GM23338 (cell line): ENCODE measurements around the gene UBE2D3. TPM values are rescaled to one million over a fixed set of nuclear protein-coding genes. Genes with fewer than 3 reads are reported as not detected.

Experiments used
- ATAC-seq: fragments of 200-7000 bp; cut with Tn5 transposase; 3 replicates; pipeline ENCODE4 v1.9.1; 2020
- DNase-seq: peaks from one replicate; pipeline ENCODE4 v3.0.0-alpha.2; 2015; ENCODE audit warnings: low spot score
- H2AFZ ChIP-seq: fragments of 200-600 bp; sonication (generic); 2 replicates; pipeline ENCODE4 v1.8.0; 2016; ENCODE audit warnings: antibody characterized with exemption, mild to moderate bottlenecking, moderate library complexity
- H3F3A ChIP-seq: fragments of 200-600 bp; sonication (generic); replicated peaks from 2 replicates; pipeline ENCODE4 v1.8.0; 2017; ENCODE audit warnings: antibody characterized with exemption, mixed run types, low read depth
- H3K27ac ChIP-seq: fragments of 200-600 bp; sonication (generic); 2 replicates; pipeline ENCODE4 v1.6.1; 2016; ENCODE audit warnings: low read depth
- H3K27me3 ChIP-seq: fragments of 200-600 bp; sonication (generic); 2 replicates; pipeline ENCODE4 v1.8.0; 2016; ENCODE audit warnings: mild to moderate bottlenecking, mixed run types, moderate library complexity; ENCODE audit not compliant: insufficient read depth
- H3K36me3 ChIP-seq: fragments of 200-600 bp; sonication (generic); 2 replicates; pipeline ENCODE4 v1.8.0; 2016; ENCODE audit warnings: mild to moderate bottlenecking; ENCODE audit not compliant: insufficient read depth
- H3K4me1 ChIP-seq: fragments of 200-600 bp; sonication (generic); 2 replicates; pipeline ENCODE4 v1.8.0; 2016; ENCODE audit warnings: mild to moderate bottlenecking, moderate library complexity; ENCODE audit not compliant: insufficient read depth
- H3K4me2 ChIP-seq: fragments of 200-600 bp; sonication (generic); 2 replicates; pipeline ENCODE4 v1.7.1; 2017; ENCODE audit warnings: mixed run types
- H3K4me3 ChIP-seq: fragments of 200-600 bp; sonication (generic); 2 replicates; pipeline ENCODE4 v1.6.1; 2016; ENCODE audit warnings: mixed run types
- H3K79me2 ChIP-seq: fragments of 200-600 bp; sonication (generic); replicated peaks from 2 replicates; pipeline ENCODE4 v1.8.0; 2017; ENCODE audit warnings: mild to moderate bottlenecking; ENCODE audit not compliant: insufficient read depth
- H3K9me2 ChIP-seq: fragments of 200-600 bp; sonication (generic); 2 replicates; pipeline ENCODE4 v1.8.0; 2017; ENCODE audit not compliant: insufficient read depth
- H4K20me1 ChIP-seq: fragments of 200-600 bp; sonication (generic); replicated peaks from 2 replicates; pipeline ENCODE4 v1.8.0; 2017; ENCODE audit warnings: mild to moderate bottlenecking; ENCODE audit not compliant: insufficient read depth
- H3K27ac Mint-ChIP-seq: 2 replicates; pipeline ENCODE4 v1.8.0; 2020; ENCODE audit warnings: inconsistent platforms, mild to moderate bottlenecking, moderate library complexity, mixed read lengths
- H3K27me3 Mint-ChIP-seq: 3 replicates; pipeline ENCODE4 v1.8.0; 2022; ENCODE audit warnings: low read depth, mild to moderate bottlenecking, moderate library complexity, mixed read lengths, inconsistent platforms; ENCODE audit not compliant: insufficient read depth, poor library complexity
- H3K36me3 Mint-ChIP-seq: 3 replicates; pipeline ENCODE4 v1.8.0; 2021; ENCODE audit warnings: low read depth, mild to moderate bottlenecking, inconsistent platforms, moderate library complexity, mixed read lengths
- H3K4me1 Mint-ChIP-seq: 3 replicates; pipeline ENCODE4 v1.8.0; 2020; ENCODE audit warnings: mild to moderate bottlenecking, inconsistent platforms, mixed read lengths
- H3K4me3 Mint-ChIP-seq: 3 replicates; pipeline ENCODE4 v1.8.0; 2021; ENCODE audit warnings: moderate library complexity, mild to moderate bottlenecking, inconsistent platforms, mixed read lengths
- H3K9me3 Mint-ChIP-seq: 3 replicates; pipeline ENCODE4 v1.8.0; 2020; ENCODE audit warnings: moderate library complexity, mild to moderate bottlenecking, inconsistent platforms, mixed read lengths
- CREB1 ChIP-seq: fragments of 250-450 bp; sonication (Bioruptor Pico); IDR thresholded peaks from 2 replicates; pipeline ENCODE4 v1.5.0; 2020; ENCODE audit warnings: low read depth, mild to moderate bottlenecking, moderate library complexity
- NANOG ChIP-seq: IDR thresholded peaks from 2 replicates; pipeline ENCODE4 v1.6.1; 2016; ENCODE audit warnings: antibody characterized with exemption, borderline replicate concordance
- ZNF114 ChIP-seq: fragments of 250-450 bp; sonication (Bioruptor Pico); IDR thresholded peaks from 2 replicates; pipeline ENCODE4 v1.5.0; 2020; ENCODE audit warnings: mild to moderate bottlenecking, moderate library complexity
- polyA plus RNA-seq: library from polyadenylated mRNA; unstranded; fragments of >200 nt; fragmentation: Nextera tagmentation; extraction: Ambion mirVana; gene quantifications from 2 replicates; pipeline ENCODE4 v1.2.1, GENCODE V29; 2016
- total RNA-seq: library from RNA; depleted of rRNA; stranded (reverse); fragments of >200 nt; shearing (Covaris generic); gene quantifications from 2 replicates; pipeline ENCODE4 v1.2.3, GENCODE V29; 2014
- TF ChIP-seq, protein P1 (sequence below), 2 experiments: fragments of 200-600 bp in 1 of 2; sonication (generic) in 1 of 2; conservative IDR thresholded peaks; 2 replicates each; pipeline versions ENCODE4 v1.5.1 to v1.6.1; 2016 to 2017; ENCODE audit warnings: antibody characterized with exemption in 2 of 2, low read depth in 2 of 2, mild to moderate bottlenecking in 2 of 2, moderate library complexity in 1 of 2
- TF ChIP-seq, protein P2 (sequence below): IDR thresholded peaks from 2 replicates; pipeline ENCODE4 v1.6.1; 2016; ENCODE audit warnings: antibody characterized with exemption
- TF ChIP-seq, protein P3 (sequence below): fragments of 250-450 bp; sonication (Bioruptor Pico); IDR thresholded peaks from 2 replicates; pipeline ENCODE4 v1.5.0; 2020; ENCODE audit warnings: mild to moderate bottlenecking, moderate library complexity

Gene UBE2D3
- total and polyA plus RNA-seq, 2 experiments from 2014 or later: 250 to 498 TPM

DNA sequence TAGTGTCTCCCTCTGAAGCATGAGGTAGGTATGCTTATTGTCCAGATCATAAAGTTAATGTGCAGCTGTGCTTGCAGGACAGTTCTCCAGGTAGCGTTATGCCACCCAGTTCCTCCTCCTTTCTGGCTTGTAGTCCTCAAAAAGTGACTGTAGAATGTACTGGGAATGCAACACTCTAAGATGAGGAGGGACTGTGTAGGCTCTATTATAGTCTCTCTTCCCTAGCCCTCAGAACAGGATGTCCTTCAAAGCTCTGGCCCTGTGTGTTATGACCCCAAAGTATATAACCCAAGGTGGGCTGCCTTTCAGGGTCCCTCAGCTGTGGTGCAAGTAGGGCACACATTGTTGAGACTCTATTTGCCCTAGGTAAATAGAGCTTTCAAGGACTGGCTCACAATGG is 45.8 kb downstream of the UBE2D3 start:
- Histone ChIP-seq H4K20me1 (no peaks in the 10 kb centered on the region), H3K79me2 (no peaks in the 10 kb centered on the region), H3K36me3 (no peaks in the 10 kb centered on the region), H3K27ac (no peak overlapping the region), H2AFZ (no peak overlapping the region), H3K4me1 (no peaks in the 10 kb centered on the region), H3K4me2 (no peak overlapping the region), H3K4me3 (no peak overlapping the region), H3K27me3 (no peaks in the 10 kb centered on the region), H3K9me2 (no peaks in the 10 kb centered on the region), H3F3A (no peaks in the 10 kb centered on the region)
- Mint-ChIP-seq H3K4me1 (no peaks in the 10 kb centered on the region; the same call in 2 of the 3 replicates), H3K4me3 (no peak overlapping the region), H3K27ac (no peak overlapping the region), H3K27me3 (peaks cover 3% of the 10 kb centered on the region), H3K36me3 (no peaks in the 10 kb centered on the region), H3K9me3 (no peaks in the 10 kb centered on the region)
- no peak for ATAC-seq
- no peak for DNase-seq
- TF ChIP-seq, protein P1, sequence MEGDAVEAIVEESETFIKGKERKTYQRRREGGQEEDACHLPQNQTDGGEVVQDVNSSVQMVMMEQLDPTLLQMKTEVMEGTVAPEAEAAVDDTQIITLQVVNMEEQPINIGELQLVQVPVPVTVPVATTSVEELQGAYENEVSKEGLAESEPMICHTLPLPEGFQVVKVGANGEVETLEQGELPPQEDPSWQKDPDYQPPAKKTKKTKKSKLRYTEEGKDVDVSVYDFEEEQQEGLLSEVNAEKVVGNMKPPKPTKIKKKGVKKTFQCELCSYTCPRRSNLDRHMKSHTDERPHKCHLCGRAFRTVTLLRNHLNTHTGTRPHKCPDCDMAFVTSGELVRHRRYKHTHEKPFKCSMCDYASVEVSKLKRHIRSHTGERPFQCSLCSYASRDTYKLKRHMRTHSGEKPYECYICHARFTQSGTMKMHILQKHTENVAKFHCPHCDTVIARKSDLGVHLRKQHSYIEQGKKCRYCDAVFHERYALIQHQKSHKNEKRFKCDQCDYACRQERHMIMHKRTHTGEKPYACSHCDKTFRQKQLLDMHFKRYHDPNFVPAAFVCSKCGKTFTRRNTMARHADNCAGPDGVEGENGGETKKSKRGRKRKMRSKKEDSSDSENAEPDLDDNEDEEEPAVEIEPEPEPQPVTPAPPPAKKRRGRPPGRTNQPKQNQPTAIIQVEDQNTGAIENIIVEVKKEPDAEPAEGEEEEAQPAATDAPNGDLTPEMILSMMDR (conservative IDR thresholded peaks at IDR 0.05; ENCODE audit: low read depth in 2 of 2): no peak
- TF ChIP-seq NANOG (no peak), CREB1 (no peak), ZNF114 (CRISPR knock-in tag) (no peak)
- TF ChIP-seq, protein P2, sequence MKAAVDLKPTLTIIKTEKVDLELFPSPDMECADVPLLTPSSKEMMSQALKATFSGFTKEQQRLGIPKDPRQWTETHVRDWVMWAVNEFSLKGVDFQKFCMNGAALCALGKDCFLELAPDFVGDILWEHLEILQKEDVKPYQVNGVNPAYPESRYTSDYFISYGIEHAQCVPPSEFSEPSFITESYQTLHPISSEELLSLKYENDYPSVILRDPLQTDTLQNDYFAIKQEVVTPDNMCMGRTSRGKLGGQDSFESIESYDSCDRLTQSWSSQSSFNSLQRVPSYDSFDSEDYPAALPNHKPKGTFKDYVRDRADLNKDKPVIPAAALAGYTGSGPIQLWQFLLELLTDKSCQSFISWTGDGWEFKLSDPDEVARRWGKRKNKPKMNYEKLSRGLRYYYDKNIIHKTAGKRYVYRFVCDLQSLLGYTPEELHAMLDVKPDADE: no peak
- TF ChIP-seq, protein P3, sequence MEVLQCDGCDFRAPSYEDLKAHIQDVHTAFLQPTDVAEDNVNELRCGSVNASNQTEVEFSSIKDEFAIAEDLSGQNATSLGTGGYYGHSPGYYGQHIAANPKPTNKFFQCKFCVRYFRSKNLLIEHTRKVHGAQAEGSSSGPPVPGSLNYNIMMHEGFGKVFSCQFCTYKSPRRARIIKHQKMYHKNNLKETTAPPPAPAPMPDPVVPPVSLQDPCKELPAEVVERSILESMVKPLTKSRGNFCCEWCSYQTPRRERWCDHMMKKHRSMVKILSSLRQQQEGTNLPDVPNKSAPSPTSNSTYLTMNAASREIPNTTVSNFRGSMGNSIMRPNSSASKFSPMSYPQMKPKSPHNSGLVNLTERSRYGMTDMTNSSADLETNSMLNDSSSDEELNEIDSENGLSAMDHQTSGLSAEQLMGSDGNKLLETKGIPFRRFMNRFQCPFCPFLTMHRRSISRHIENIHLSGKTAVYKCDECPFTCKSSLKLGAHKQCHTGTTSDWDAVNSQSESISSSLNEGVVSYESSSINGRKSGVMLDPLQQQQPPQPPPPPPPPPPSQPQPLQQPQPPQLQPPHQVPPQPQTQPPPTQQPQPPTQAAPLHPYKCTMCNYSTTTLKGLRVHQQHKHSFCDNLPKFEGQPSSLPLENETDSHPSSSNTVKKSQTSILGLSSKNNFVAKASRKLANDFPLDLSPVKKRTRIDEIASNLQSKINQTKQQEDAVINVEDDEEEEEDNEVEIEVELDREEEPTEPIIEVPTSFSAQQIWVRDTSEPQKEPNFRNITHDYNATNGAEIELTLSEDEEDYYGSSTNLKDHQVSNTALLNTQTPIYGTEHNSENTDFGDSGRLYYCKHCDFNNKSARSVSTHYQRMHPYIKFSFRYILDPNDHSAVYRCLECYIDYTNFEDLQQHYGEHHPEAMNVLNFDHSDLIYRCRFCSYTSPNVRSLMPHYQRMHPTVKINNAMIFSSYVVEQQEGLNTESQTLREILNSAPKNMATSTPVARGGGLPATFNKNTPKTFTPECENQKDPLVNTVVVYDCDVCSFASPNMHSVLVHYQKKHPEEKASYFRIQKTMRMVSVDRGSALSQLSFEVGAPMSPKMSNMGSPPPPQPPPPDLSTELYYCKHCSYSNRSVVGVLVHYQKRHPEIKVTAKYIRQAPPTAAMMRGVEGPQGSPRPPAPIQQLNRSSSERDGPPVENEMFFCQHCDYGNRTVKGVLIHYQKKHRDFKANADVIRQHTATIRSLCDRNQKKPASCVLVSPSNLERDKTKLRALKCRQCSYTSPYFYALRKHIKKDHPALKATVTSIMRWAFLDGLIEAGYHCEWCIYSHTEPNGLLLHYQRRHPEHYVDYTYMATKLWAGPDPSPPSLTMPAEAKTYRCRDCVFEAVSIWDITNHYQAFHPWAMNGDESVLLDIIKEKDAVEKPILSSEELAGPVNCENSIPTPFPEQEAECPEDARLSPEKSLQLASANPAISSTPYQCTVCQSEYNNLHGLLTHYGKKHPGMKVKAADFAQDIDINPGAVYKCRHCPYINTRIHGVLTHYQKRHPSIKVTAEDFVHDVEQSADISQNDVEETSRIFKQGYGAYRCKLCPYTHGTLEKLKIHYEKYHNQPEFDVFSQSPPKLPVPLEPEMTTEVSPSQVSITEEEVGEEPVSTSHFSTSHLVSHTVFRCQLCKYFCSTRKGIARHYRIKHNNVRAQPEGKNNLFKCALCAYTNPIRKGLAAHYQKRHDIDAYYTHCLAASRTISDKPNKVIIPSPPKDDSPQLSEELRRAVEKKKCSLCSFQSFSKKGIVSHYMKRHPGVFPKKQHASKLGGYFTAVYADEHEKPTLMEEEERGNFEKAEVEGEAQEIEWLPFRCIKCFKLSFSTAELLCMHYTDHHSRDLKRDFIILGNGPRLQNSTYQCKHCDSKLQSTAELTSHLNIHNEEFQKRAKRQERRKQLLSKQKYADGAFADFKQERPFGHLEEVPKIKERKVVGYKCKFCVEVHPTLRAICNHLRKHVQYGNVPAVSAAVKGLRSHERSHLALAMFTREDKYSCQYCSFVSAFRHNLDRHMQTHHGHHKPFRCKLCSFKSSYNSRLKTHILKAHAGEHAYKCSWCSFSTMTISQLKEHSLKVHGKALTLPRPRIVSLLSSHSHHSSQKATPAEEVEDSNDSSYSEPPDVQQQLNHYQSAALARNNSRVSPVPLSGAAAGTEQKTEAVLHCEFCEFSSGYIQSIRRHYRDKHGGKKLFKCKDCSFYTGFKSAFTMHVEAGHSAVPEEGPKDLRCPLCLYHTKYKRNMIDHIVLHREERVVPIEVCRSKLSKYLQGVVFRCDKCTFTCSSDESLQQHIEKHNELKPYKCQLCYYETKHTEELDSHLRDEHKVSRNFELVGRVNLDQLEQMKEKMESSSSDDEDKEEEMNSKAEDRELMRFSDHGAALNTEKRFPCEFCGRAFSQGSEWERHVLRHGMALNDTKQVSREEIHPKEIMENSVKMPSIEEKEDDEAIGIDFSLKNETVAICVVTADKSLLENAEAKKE (CRISPR knock-in tag): no peak
